Measurements from ENCODE around the gene HSD17B8.

The HSD17B8 gene

GRCh38 chr6:33183071-33183683 is 21.3 kb upstream of the HSD17B8 start:
- 0 out of 2 replicates have a peak, but pooled peaks have one; percentile 48 for TF ChIP-seq YY1 (IDR thresholded peaks at IDR 0.05; ENCODE audit: low read depth)
- TF ChIP-seq FOXM1 (IDR thresholded peaks at IDR 0.05; ENCODE audit: borderline replicate concordance, low read depth) = no peak

GRCh38 chr6:33185190-33185589 is 19.3 kb upstream of the HSD17B8 start:
- TF ChIP-seq ZBTB7A (IDR thresholded peaks at IDR 0.05; ENCODE audit: low read depth) (no peak), NFIC (IDR thresholded peaks at IDR 0.05) (no peak), TAF1 (IDR thresholded peaks at IDR 0.05; ENCODE audit: low read depth) (no peak), EGR1 (IDR thresholded peaks at IDR 0.05) (no peak), RAD21 (IDR thresholded peaks at IDR 0.05; ENCODE audit: low read depth) (no peak), CEBPB (IDR thresholded peaks at IDR 0.05) (no peak), REST (IDR thresholded peaks at IDR 0.05; ENCODE audit: low read depth) (no peak), YY1 (IDR thresholded peaks at IDR 0.05; ENCODE audit: low read depth) (no peak), USF1 (IDR thresholded peaks at IDR 0.05) (no peak), FOXM1 (IDR thresholded peaks at IDR 0.05; ENCODE audit: borderline replicate concordance, low read depth) (no peak), CREB1 (IDR thresholded peaks at IDR 0.05; ENCODE audit: low read depth) (no peak), TCF12 (IDR thresholded peaks at IDR 0.05; ENCODE audit: low read depth) (no peak), EP300 (IDR thresholded peaks at IDR 0.05; ENCODE audit: borderline replicate concordance) (no peak), MAX (IDR thresholded peaks at IDR 0.05) (no peak), TEAD4 (IDR thresholded peaks at IDR 0.05) (no peak)

DNA sequence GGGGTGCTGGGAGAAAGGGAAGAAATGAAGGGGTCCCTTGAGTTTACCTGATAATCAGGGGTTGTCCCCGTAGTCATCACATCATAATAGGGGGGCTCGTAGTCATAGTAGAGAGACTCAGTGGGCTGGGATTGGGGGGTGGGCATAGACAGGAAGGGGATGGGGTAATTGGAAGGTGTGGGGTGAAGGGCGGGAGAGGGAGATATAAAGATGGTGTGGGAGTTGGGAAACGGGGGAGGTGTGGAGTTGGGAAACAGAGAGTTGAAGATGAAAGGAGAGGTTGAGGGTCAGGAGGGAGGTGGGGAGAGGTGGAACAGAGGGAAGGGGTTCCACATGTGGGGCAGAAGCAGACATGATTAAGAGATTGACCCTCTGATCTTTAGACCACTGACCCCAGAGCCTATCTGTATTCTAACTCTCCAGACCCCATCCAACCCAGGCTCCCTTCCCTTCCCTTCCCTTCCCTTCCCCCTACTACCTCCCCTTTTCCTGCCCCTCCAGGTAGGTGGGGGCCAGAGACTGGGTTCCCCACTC is 18.7 kb upstream of the HSD17B8 start:
- TF ChIP-seq FOXM1 (IDR thresholded peaks at IDR 0.05; ENCODE audit: borderline replicate concordance, low read depth) (no peak), ZBTB7A (IDR thresholded peaks at IDR 0.05; ENCODE audit: low read depth) (no peak), TEAD4 (IDR thresholded peaks at IDR 0.05) (no peak), REST (IDR thresholded peaks at IDR 0.05; ENCODE audit: low read depth) (no peak), TCF12 (IDR thresholded peaks at IDR 0.05; ENCODE audit: low read depth) (no peak), NFIC (IDR thresholded peaks at IDR 0.05) (no peak), EGR1 (IDR thresholded peaks at IDR 0.05) (no peak), CEBPB (IDR thresholded peaks at IDR 0.05) (no peak), RAD21 (IDR thresholded peaks at IDR 0.05; ENCODE audit: low read depth) (no peak), EP300 (IDR thresholded peaks at IDR 0.05; ENCODE audit: borderline replicate concordance) (no peak), CREB1 (IDR thresholded peaks at IDR 0.05; ENCODE audit: low read depth) (no peak), TAF1 (IDR thresholded peaks at IDR 0.05; ENCODE audit: low read depth) (no peak), YY1 (IDR thresholded peaks at IDR 0.05; ENCODE audit: low read depth) (no peak), MAX (IDR thresholded peaks at IDR 0.05) (no peak), USF1 (IDR thresholded peaks at IDR 0.05) (no peak)

- TF ChIP-seq MAX (IDR thresholded peaks at IDR 0.05) (no peak), TEAD4 (IDR thresholded peaks at IDR 0.05) (no peak), CREB1 (IDR thresholded peaks at IDR 0.05; ENCODE audit: low read depth) (no peak), CEBPB (IDR thresholded peaks at IDR 0.05) (no peak), EGR1 (IDR thresholded peaks at IDR 0.05) (no peak), ZBTB7A (IDR thresholded peaks at IDR 0.05; ENCODE audit: low read depth) (no peak), FOXM1 (IDR thresholded peaks at IDR 0.05; ENCODE audit: borderline replicate concordance, low read depth) (no peak)
These were observed 16.6 kb upstream of the HSD17B8 start for GRCh38 chr6:33187809-33188208.

DNA sequence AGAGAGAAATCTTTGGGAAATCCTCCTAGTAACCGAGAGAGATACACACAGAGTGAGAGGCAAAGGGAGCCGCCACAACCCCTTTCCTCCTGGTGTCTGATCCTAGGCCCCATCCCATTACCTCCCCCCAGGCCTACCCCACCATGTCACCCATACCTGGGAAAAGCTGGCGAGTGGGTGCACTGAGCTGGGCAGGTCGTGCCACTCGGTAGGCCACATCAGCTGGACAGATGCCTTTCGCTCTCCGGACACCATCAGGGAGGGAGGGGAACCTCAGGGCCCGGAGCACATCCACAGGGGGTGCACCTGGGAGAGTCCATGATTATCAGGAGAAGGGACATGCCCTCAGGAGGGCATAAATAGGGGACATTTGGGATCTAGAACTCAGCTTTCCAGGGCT is 15.3 kb upstream of the HSD17B8 start:
- TF ChIP-seq EP300 (IDR thresholded peaks at IDR 0.05; ENCODE audit: borderline replicate concordance) (no peak), FOXM1 (IDR thresholded peaks at IDR 0.05; ENCODE audit: borderline replicate concordance, low read depth) (no peak), CREB1 (IDR thresholded peaks at IDR 0.05; ENCODE audit: low read depth) (no peak), TCF12 (IDR thresholded peaks at IDR 0.05; ENCODE audit: low read depth) (no peak)
